Tibial nerve (tissue), 4 donors: ENCODE data around the gene ALDH1A3.

ENCODE experiments used
- EP300 ChIP-seq, 2 donors: sonication (generic); formaldehyde crosslinking; IDR thresholded peaks; one replicate each; pipeline ENCODE4 v1.6.1; 2017; ENCODE audit warnings: antibody characterized with exemption in 2 of 2, mild to moderate bottlenecking in 1 of 2
- POLR2A ChIP-seq, 2 donors: fragments of 450-650 bp; IDR thresholded peaks; one replicate each; pipeline ENCODE4 v1.6.1; 2017; ENCODE audit warnings: antibody characterized with exemption in 2 of 2, mild to moderate bottlenecking in 2 of 2, moderate library complexity in 2 of 2
- TF ChIP-seq, protein P1 (sequence below), 5 experiments: fragments of 200-600 bp in 3 of 5; fragments of 450-650 bp in 2 of 5; sonication (generic) in 3 of 5; IDR thresholded peaks; one replicate each; pipeline ENCODE4 v1.5.1; 2016 to 2019; ENCODE audit warnings: antibody characterized with exemption in 5 of 5, mild to moderate bottlenecking in 3 of 5, moderate library complexity in 2 of 5

DNA sequence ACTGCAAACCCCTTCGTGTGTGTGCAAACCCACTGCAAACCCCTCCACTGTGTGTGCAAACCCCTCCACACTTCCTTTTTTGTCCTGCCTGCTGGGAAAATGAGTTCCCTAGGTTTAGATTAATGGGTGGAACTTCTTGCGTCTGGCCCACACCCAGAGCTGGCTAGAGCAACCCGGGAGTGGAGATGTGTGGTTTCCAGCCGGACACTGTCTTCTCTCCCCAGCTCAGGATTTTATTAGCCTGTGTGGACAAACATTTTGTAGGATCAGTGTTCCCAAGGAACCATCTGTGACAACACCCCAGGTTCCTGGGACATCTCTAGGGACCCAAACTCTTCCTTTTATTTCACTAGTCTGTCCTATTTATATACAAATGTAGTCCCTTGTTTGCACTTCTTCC, 29.9 kb downstream of the ALDH1A3 start:
- TF ChIP-seq, protein P1, sequence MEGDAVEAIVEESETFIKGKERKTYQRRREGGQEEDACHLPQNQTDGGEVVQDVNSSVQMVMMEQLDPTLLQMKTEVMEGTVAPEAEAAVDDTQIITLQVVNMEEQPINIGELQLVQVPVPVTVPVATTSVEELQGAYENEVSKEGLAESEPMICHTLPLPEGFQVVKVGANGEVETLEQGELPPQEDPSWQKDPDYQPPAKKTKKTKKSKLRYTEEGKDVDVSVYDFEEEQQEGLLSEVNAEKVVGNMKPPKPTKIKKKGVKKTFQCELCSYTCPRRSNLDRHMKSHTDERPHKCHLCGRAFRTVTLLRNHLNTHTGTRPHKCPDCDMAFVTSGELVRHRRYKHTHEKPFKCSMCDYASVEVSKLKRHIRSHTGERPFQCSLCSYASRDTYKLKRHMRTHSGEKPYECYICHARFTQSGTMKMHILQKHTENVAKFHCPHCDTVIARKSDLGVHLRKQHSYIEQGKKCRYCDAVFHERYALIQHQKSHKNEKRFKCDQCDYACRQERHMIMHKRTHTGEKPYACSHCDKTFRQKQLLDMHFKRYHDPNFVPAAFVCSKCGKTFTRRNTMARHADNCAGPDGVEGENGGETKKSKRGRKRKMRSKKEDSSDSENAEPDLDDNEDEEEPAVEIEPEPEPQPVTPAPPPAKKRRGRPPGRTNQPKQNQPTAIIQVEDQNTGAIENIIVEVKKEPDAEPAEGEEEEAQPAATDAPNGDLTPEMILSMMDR (IDR thresholded peaks at IDR 0.05), result no peak
- no peak for TF ChIP-seq POLR2A (IDR thresholded peaks at IDR 0.05)
- no peak for TF ChIP-seq EP300 (IDR thresholded peaks at IDR 0.05)
